Activated CD4-positive, alpha-beta memory T cell treated with anti-CD3 and anti-CD28 coated beads for 36 hours (primary cell): ENCODE results near the gene CT47C1. TPM values are rescaled to one million over a fixed set of nuclear protein-coding genes. Genes with fewer than 3 reads are reported as not detected.
"Not testable (repeated sequence)": the region's sequence is repeated elsewhere in the genome, so short reads cannot be mapped to it uniquely, and the experiment has no call there.

ENCODE experiments used
- CTCF ChIA-PET: fragments of 350-600 bp; sonication (Branson Sonifier 250); formaldehyde crosslinking; loops from one replicate; lab custom pipeline; 2021; ENCODE audit warnings: antibody characterized with exemption, inconsistent platforms; lab: Charles Lee
- POLR2A ChIA-PET: fragments of 350-600 bp; sonication (Branson Sonifier 250); formaldehyde crosslinking; loops from one replicate; lab custom pipeline; 2021; ENCODE audit warnings: antibody characterized with exemption; lab: Charles Lee
- DNase-seq: peaks from one replicate; pipeline ENCODE4 v3.0.0-alpha.2; 2020
- H3K27ac Mint-ChIP-seq: one replicate; pipeline ENCODE4 v1.8.0; 2021; ENCODE audit warnings: mixed read lengths
- H3K27me3 Mint-ChIP-seq: one replicate; pipeline ENCODE4 v1.8.0; 2021; ENCODE audit warnings: mixed read lengths
- H3K36me3 Mint-ChIP-seq: one replicate; pipeline ENCODE4 v1.8.0; 2021; ENCODE audit warnings: mixed read lengths
- H3K4me1 Mint-ChIP-seq: one replicate; pipeline ENCODE4 v1.8.0; 2021; ENCODE audit warnings: low read depth, mixed read lengths
- H3K4me3 Mint-ChIP-seq: one replicate; pipeline ENCODE4 v1.8.0; 2021; ENCODE audit warnings: mild to moderate bottlenecking, mixed read lengths
- H3K9me3 Mint-ChIP-seq: one replicate; pipeline ENCODE4 v1.8.0; 2021; ENCODE audit warnings: mixed read lengths
- intact Hi-C: fragments of 100-400 bp; cut with micrococcal nuclease; formaldehyde crosslinking; loops from one replicate; pipeline ENCODE4 v1.15.1; 2023
- total RNA-seq, 2 experiments: library from RNA; stranded (reverse); gene quantifications; one replicate each; pipeline ENCODE4 v1.2.3, GENCODE V29; 2021

The CT47C1 gene
- not detected for total RNA-seq

DNA sequence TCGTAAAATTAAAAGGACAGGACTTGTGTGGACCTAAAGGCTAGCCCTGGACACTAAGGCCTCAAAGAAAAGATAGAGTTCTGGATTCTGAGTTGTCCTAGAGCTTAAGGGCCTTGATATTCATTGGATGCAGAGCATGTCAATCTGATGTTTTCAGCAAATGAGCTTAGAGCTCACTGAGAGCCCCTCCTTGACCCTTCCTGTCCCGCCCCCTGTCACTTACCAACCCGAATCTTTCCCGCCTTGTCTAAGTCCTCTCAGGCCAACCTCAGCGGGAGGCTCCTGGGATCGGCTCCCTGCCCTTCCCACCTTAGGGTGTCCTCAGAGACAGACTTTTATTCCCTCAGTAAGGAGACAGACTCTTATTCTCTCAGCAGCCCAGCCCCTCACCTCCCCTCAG is at the start of gene CT47C1:
Gene CT47C1, plus strand, starts transcription at position 250 of the 400 bp plus-strand sequence. CDS start 233 bp downstream, outside the sequence.
- no peak for DNase-seq
- ChIA-PET CTCF (no interaction called here), POLR2A (no interaction called here)
- intact Hi-C loops = no loop called here
- Mint-ChIP-seq H3K27me3 (peaks cover 3% of the 10 kb centered on the region), H3K9me3 (no peaks in the 10 kb centered on the region), H3K36me3 (no peaks in the 10 kb centered on the region), H3K4me1 (no peaks in the 10 kb centered on the region), H3K27ac (no peak within 1 kb of the TSS), H3K4me3 (no peak within 1 kb of the TSS)

DNA sequence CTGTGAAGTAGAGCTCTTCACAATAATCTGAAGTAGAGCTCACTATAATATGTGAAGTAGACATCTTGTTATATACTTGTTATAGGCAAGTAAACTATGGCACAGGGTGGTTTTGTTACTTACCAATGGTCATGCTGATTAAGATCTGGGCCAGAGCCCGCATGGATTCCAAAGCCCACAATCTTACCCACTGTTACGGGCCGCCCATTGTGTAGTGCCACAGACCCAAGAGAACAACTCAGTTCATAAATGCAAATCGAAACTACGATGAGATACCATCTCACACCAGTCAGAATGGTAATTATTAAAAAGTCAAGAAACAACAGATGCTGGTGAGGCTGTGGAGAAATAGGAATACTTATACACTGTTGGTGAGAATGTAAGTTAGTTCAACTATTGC is 46.9 kb upstream of the CT47C1 start:
- ChIA-PET CTCF (no interaction called here), POLR2A (no interaction called here)
- DNase-seq = no peak
- no peaks in the 10 kb centered on the region for H3K27me3 Mint-ChIP-seq
- H3K27ac Mint-ChIP-seq = no peak overlapping the region
- no peaks in the 10 kb centered on the region for H3K4me1 Mint-ChIP-seq
- peaks cover 3% of the 10 kb centered on the region for H3K9me3 Mint-ChIP-seq
- intact Hi-C loops = no loop called here
- no peaks in the 10 kb centered on the region for H3K36me3 Mint-ChIP-seq
- H3K4me3 Mint-ChIP-seq = no peak overlapping the region

DNA sequence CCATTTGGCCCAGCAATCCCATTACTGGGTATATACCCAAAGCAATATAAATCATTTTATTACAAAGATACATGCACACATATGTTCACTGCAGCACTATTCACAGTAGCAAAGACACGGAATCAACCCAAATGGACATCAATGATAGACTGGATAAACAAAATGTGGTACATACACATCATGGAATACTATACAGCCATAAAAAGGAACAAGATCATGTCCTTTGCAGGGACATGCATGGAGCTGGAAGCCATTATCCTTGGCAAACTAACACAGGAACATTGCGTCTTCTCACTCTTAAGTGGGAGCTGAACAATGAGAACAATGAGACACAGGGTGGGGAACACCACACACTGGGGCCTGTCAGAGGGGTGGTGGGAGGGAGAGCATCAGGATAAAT is 46.4 kb upstream of the CT47C1 start:
- intact Hi-C loops, H3K4me3 Mint-ChIP-seq, DNase-seq, H3K36me3 Mint-ChIP-seq, H3K27me3 Mint-ChIP-seq, H3K27ac Mint-ChIP-seq, POLR2A ChIA-PET, H3K9me3 Mint-ChIP-seq, H3K4me1 Mint-ChIP-seq, CTCF ChIA-PET: not testable (repeated sequence)

DNA sequence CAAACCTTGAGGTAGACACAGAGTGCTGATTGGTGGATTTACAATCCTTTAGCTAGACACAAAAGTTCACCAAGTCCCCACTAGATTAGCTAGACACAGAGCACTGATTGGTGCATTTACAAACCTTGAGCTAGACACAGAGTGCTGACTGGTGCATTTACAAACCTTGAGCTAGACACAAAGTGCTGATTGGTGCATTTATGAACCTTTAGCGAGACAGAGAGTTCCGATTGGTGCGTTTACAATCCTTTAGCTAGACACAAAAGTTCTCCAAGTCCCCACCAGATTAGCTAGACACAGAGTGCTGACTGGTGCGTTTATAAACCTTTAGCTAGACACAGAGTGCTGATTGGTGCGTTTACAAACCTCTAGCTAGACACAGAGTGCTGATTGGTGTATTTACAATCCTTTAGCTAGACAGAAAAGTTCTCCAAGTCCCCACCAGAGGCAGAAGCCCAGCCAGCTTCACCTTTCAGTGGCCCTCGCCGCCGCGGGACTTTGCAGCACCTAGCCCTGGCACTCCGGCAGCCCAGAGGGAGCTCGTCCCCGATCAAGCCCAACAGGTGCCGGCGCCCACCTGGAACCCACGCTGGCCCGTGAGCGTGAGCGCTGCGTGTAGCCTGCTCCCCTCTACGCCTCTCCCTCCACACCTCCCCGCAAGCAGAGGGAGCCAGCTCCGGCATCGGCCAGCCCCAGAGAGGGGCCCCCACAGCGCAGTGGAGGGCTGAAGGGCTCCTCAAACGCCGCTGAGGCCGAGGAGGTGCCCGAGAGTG is 44.6 kb upstream of the CT47C1 start:
- intact Hi-C loops, POLR2A ChIA-PET, H3K4me3 Mint-ChIP-seq, H3K4me1 Mint-ChIP-seq, H3K9me3 Mint-ChIP-seq, H3K27ac Mint-ChIP-seq, DNase-seq, H3K36me3 Mint-ChIP-seq, H3K27me3 Mint-ChIP-seq: not testable (repeated sequence)
- CTCF ChIA-PET = interaction anchor here (0.7 to 0.9 kb wide), 2 partner anchors 46 to 189 kb away, joined by 3 to 4 read pairs; no protein-coding TSS in a partner anchor

DNA sequence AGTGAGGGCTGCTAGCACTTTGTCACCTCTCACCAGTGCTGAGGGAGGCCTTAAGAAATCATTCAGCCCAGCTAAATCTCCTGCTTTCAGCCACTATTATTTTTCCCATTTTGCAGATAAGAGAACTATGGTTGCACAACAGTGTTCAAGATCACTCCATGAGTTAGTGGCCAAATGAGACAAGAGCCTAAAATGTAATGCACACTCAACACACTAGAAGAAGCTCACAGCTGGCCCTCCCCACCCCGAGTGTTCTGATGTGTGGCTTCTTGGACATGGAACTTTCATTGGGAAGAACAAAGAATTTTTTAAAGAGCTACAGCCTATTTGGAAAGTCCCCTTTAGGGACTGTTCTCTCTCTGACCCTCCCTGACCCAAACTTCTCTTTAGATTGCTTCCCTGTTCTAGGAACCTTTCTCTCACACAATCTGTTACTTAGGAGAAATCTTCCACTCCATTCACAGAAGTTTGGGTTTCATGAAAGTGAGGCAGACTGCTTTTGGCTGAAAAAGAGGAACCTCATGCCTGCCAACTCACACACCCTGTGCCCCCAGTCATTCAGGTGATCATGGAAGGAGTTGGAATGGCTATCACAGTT is 44.0 kb upstream of the CT47C1 start:
- Mint-ChIP-seq H3K36me3 (no peaks in the 10 kb centered on the region), H3K9me3 (peaks cover 5% of the 10 kb centered on the region), H3K27ac (no peak overlapping the region), H3K4me3 (no peak overlapping the region), H3K4me1 (no peaks in the 10 kb centered on the region), H3K27me3 (no peaks in the 10 kb centered on the region)
- DNase-seq = no peak
- ChIA-PET POLR2A (no interaction called here), CTCF (interaction anchor here (0.9 kb wide), 1 partner anchor 190 kb away, joined by 4 read pairs; no protein-coding TSS in a partner anchor)
- intact Hi-C loops = no loop called here

DNA sequence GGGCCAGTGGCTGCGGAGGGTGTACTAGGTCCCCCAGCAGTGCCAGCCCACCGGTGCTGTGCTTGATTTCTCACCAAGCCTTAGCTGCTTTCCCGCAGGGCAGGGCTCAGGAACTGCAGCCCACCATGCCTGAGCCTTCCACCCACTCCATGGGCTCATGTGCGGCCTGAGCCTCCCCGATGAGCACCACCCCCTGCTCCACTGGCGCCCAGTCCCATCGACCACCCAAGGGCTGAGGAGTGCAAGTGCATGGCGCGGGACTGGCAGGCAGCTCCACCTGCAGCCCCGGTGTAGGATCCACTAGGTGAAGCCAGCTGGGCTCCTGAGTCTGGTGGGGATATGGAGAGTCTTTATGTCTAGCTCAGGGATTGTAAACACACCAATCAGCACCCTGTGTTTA is 43.1 kb upstream of the CT47C1 start:
- DNase-seq, H3K9me3 Mint-ChIP-seq, H3K27me3 Mint-ChIP-seq, CTCF ChIA-PET, intact Hi-C loops, H3K4me3 Mint-ChIP-seq, H3K27ac Mint-ChIP-seq, POLR2A ChIA-PET, H3K36me3 Mint-ChIP-seq, H3K4me1 Mint-ChIP-seq: not testable (repeated sequence)

DNA sequence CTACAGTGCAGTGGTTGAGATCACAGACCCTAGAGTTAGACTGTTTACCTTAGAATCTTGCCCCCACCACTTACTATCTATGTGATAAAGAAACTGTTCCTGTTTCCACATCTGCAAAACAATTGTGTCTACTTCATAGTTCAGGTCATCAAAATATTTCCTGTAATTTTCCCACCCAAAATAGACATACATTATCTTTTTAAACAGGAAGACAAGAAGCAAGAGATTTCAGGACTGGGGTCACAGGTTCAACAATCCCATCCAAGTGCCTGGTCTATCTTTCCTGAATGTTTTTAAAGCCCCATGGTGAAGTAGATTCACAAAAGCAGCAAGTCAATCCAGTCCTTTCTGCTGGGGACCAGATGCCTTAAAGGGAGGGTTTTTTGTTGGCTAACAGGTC is 41.8 kb upstream of the CT47C1 start:
- H3K9me3 Mint-ChIP-seq = peaks cover 9% of the 10 kb centered on the region
- no peak for DNase-seq
- ChIA-PET CTCF (no interaction called here), POLR2A (no interaction called here)
- no peak overlapping the region for H3K4me3 Mint-ChIP-seq
- H3K27me3 Mint-ChIP-seq = no peaks in the 10 kb centered on the region
- no peaks in the 10 kb centered on the region for H3K36me3 Mint-ChIP-seq
- H3K4me1 Mint-ChIP-seq = no peaks in the 10 kb centered on the region
- intact Hi-C loops = no loop called here
- no peak overlapping the region for H3K27ac Mint-ChIP-seq

DNA sequence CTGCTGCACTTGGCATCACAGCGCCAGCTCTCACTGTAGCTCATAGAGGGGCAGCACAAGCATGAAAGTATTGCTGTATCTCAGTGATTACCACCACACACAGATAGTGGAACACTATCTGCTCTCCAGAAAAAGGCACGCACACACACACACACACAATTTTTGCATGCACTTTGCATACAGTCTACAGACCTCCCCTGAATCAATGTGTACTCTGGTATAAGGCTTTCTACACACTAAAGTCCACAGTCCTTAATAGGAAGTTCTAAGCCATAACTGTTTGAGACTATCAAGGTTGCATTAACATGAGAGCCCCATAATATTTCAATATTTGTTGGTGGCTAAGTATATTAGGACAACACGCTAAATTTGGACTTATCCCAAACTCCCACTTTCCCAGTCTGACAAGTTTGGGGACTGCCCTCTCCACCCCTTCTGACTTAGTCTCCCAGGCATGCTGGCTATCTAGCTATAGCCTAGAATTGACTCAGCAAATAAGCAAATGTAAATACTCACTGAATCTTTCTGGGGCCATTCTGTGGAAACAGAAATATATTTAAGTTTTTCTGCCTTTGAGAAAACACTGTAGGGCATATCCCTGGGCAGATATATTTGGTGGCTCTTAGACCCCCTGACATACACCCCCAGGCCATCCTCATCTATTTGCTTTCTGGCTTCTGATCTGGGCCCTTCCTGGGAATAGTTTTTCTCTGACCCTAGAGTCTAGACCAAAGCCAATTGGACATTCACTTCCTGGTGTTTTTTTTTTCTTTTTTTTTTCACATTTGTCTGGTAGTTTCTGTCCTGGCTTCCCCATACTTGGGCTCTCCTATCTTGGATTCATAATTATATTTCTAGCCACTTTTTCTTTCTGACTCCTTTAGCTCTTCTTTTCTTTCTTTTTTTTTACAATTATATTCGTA is 36.4 kb upstream of the CT47C1 start:
- DNase-seq = no peak
- peaks cover 7% of the 10 kb centered on the region for H3K9me3 Mint-ChIP-seq
- ChIA-PET POLR2A (interaction anchor here (0.6 kb wide), 1 partner anchor 1280 kb away, joined by 4 read pairs; no protein-coding TSS in a partner anchor), CTCF (no interaction called here)
- intact Hi-C loops = no loop called here
- H3K27me3 Mint-ChIP-seq = no peaks in the 10 kb centered on the region
- no peaks in the 10 kb centered on the region for H3K4me1 Mint-ChIP-seq
- no peak overlapping the region for H3K27ac Mint-ChIP-seq
- H3K36me3 Mint-ChIP-seq = no peaks in the 10 kb centered on the region
- H3K4me3 Mint-ChIP-seq = no peak overlapping the region

DNA sequence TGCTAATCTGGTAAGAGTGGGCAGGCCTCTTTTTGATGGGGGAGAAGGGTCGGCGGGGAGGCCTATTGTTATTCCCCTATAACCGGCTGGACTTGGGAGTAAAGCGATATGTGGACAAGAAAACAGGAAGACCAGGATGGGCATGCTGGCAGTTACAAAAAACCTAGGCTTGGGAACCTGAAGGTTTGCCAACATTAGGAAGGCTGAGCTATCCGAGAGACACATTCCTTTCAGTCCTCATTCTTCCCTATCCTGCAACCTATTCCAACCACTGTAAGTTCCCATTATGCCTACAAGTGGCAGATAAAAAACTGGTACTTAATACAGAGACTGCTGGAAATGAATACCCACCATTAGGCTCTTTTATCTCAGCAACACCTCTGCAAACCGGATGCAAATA is 32.4 kb upstream of the CT47C1 start:
- DNase-seq = no peak
- intact Hi-C loops = no loop called here
- no peaks in the 10 kb centered on the region for H3K36me3 Mint-ChIP-seq
- H3K27ac Mint-ChIP-seq = no peak overlapping the region
- H3K27me3 Mint-ChIP-seq = no peaks in the 10 kb centered on the region
- H3K4me1 Mint-ChIP-seq = no peaks in the 10 kb centered on the region
- no peaks in the 10 kb centered on the region for H3K9me3 Mint-ChIP-seq
- POLR2A ChIA-PET = no interaction called here
- CTCF ChIA-PET = no interaction called here
- H3K4me3 Mint-ChIP-seq = no peak overlapping the region

DNA sequence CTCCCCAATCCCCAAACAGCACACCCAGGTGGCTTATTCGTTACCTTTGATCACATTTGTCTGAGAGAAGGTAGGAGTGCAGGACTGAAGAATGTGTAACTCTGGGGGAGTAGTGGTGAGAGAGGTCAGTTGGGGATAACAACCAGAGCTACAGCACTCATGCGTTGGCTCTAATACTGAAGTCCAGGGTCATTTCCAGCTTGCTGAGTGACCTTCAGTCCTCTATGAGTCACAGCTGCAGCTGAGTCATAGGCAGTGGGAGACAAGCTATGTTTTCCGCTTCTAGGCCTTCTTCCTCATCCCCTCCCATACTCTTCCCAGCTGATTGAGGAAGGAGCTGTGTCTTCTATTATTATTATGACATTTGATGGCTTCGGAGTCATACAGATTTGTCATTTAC is 31.6 kb upstream of the CT47C1 start:
- intact Hi-C loops = no loop called here
- H3K27ac Mint-ChIP-seq = no peak overlapping the region
- H3K4me1 Mint-ChIP-seq = peaks cover 3% of the 10 kb centered on the region
- no peak overlapping the region for H3K4me3 Mint-ChIP-seq
- H3K9me3 Mint-ChIP-seq = no peaks in the 10 kb centered on the region
- H3K27me3 Mint-ChIP-seq = no peaks in the 10 kb centered on the region
- POLR2A ChIA-PET = no interaction called here
- CTCF ChIA-PET = no interaction called here
- H3K36me3 Mint-ChIP-seq = no peaks in the 10 kb centered on the region
- DNase-seq = no peak

DNA sequence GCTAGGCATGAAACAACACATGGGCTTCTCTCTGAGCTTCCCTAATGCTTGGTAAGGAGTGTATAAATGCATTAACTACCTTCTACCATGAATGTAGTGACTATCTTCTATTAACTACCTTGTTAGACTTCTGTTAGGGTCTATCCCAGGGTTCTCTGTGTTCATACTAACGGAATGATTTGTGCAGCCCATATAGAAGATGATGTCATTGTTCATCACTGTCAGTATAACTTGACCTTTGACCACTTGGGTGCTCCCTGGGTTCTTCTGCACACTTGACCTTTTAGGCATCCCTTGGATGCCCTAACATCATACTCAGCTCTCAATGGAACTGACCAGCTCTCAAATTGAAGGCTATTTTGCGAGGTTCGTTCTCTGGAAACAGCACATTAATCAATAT is 30.8 kb upstream of the CT47C1 start:
- no peak for DNase-seq
- Mint-ChIP-seq H3K27me3 (no peaks in the 10 kb centered on the region), H3K4me1 (peaks cover 3% of the 10 kb centered on the region), H3K9me3 (no peaks in the 10 kb centered on the region), H3K36me3 (no peaks in the 10 kb centered on the region), H3K27ac (no peak overlapping the region), H3K4me3 (no peak overlapping the region)
- intact Hi-C loops = no loop called here
- ChIA-PET CTCF (no interaction called here), POLR2A (no interaction called here)

DNA sequence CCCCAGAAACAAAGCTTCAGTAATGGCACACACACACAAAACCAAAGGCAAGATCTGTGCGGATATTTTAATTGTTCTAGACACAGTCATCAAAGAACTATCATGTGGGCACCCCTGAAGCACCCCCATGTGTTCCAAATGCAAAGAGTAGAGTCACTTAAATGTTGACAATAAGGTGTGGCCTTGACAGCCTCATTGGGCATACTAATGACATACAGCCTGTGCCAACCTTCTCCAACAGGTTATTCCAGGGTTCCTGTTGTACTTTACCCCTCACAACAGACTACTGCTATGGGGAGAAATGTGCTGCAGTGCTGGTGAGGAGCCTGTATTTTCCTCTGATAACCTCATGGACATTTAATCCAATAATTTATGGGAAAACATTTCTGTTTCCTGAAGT is 29.8 kb upstream of the CT47C1 start:
- intact Hi-C loops = no loop called here
- Mint-ChIP-seq H3K36me3 (no peaks in the 10 kb centered on the region), H3K4me1 (peaks cover 3% of the 10 kb centered on the region), H3K27me3 (no peaks in the 10 kb centered on the region), H3K9me3 (no peaks in the 10 kb centered on the region), H3K4me3 (no peak overlapping the region), H3K27ac (no peak overlapping the region)
- POLR2A ChIA-PET = no interaction called here
- CTCF ChIA-PET = no interaction called here
- DNase-seq = no peak
